ENCODE results near the gene CAST. TPM values are rescaled to one million over a fixed set of nuclear protein-coding genes. Genes with fewer than 3 reads are reported as not detected.
"Not testable (repeated sequence)": the region's sequence is repeated elsewhere in the genome, so short reads cannot be mapped to it uniquely, and the experiment has no call there.

CAST gene
- total and polyA plus RNA-seq, 8 donors: 128 to 264 (median 156) TPM

- intact Hi-C loops (cut with DNase I): loop anchor here in 1 of 2 donors (10.0 kb wide), 1 partner anchor 68 kb away; no protein-coding TSS in a partner anchor
- no peak for ATAC-seq
Measured at GRCh38 chr5:96616801-96617200, 45.4 kb upstream of the CAST start.

DNA sequence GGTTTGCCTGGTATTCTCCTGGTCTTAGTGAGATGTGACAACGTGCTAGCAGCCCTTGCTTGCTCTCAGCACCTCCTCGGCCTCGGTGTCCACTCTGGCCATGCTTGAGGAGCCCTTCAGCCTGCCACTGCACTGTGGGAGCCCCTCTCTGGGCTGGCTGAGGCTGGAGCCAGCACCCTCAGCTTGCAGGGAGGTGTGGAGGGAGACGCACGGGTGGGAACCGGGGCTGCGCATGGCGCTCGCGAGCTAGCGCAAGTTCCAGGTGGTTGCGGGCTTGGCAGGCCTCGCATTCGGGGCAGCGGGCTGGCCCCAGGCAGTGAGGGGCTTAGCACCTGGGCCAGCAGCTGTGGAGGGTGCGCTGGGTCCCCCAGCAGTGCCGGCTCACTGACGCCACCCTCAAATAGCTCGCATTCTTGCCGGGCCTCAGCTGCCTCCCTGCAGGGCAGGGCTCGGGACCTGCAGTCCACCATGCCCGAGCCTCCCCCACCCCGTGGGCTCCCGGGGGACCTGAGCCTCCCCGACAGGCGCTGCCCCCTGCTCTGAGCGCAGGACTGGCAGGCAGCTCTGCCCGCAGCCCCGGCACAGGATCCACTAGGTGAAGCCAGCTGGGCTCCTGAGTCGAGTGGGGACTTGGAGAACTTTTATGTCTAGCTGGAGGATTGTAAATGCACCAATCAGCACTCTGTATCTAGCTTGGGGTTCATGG, 43.7 kb upstream of the CAST start:
- not testable (repeated sequence) for H3K27me3 ChIP-seq, H3K9me3 ChIP-seq, H3K4me3 ChIP-seq, ATAC-seq, H3K27ac ChIP-seq, H3K36me3 ChIP-seq
- peak in 1 of 4 donors; percentile 67 for DNase-seq
- intact Hi-C loops (cut with DNase I): loop anchor here in 1 of 2 donors (10.0 kb wide), 1 partner anchor 66 kb away; no protein-coding TSS in a partner anchor
- H3K4me1 ChIP-seq: peaks cover 2 to 17% of the 10 kb centered on the region in 2 donors

More at GRCh38 chr5:96616801-96617200, 45.4 kb upstream of the CAST start:
- Histone ChIP-seq H3K4me3 (no peak overlapping the region), H3K4me1 (peaks cover 2 to 17% of the 10 kb centered on the region in 2 donors), H3K27ac (no peak overlapping the region), H3K36me3 (no peaks in the 10 kb centered on the region), H3K9me3 (peaks cover 0 to 4% of the 10 kb centered on the region in 2 donors), H3K27me3 (no peaks in the 10 kb centered on the region)
- no peak for TF ChIP-seq CTCF (IDR thresholded peaks at IDR 0.05)
- no peak for DNase-seq

- intact Hi-C loops (cut with DNase I): loop anchor here in 1 of 2 donors (10.0 kb wide), 1 partner anchor 65 kb away; no protein-coding TSS in a partner anchor
- ATAC-seq: no peak
- TF ChIP-seq CTCF (IDR thresholded peaks at IDR 0.05): no peak
Measured at GRCh38 chr5:96619946-96620345, 42.2 kb upstream of the CAST start.

DNA sequence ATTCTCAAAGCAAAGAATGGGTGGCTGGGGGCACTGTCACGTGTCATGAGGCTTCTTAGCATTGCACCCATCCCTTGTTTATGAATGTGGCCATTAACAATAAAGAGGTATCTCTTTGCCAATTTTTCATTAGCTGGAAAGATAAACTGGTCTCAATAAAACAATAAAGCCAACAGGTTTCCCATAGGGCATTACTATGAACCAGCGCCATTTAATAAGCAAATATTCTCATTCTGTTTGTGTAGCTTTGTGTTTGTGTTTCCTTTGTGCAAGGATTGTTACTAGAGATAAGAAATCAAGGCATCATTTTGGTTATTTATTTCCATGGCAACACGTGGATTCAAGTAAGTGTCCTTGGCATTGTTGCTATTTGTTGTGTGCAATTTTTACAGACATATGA, 37.6 kb upstream of the CAST start:
- Histone ChIP-seq H3K36me3 (no peaks in the 10 kb centered on the region), H3K27me3 (no peaks in the 10 kb centered on the region), H3K4me3 (no peak overlapping the region), H3K4me1 (no peaks in the 10 kb centered on the region), H3K9me3 (no peaks in the 10 kb centered on the region), H3K27ac (no peak overlapping the region)
- DNase-seq: no peak
- intact Hi-C loops (cut with DNase I): no loop called here
- ATAC-seq: no peak
- no peak for TF ChIP-seq CTCF (IDR thresholded peaks at IDR 0.05)

More at GRCh38 chr5:96619946-96620345, 42.2 kb upstream of the CAST start:
- H3K4me3 ChIP-seq: no peak overlapping the region
- peaks cover 0 to 2% of the 10 kb centered on the region in 2 donors for H3K4me1 ChIP-seq
- H3K36me3 ChIP-seq: no peaks in the 10 kb centered on the region
- H3K27me3 ChIP-seq: no peaks in the 10 kb centered on the region
- no peak overlapping the region for H3K27ac ChIP-seq
- peaks cover 0 to 4% of the 10 kb centered on the region in 2 donors for H3K9me3 ChIP-seq
- no peak for DNase-seq

DNA sequence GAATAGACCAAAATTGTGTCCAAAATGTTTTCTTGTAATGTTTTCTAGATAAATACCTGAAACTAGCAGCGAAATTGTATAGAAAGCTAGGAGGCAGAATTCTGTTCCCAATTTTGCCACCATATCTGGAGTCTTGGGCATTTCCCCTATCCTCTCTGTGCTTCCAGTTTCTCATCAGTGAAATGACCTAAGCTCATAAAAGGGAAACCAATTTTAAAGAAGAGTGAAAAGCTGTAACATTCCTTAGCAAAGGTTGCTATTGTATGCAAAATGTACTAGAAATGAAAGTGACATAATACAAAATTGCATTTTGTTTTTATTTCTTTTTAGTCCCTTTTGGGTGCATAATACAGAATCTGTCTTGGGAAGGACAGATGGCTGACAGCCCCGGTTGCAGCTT, 36.8 kb upstream of the CAST start:
- Histone ChIP-seq H3K27me3 (no peaks in the 10 kb centered on the region), H3K4me1 (no peaks in the 10 kb centered on the region), H3K9me3 (no peaks in the 10 kb centered on the region), H3K36me3 (no peaks in the 10 kb centered on the region), H3K27ac (no peak overlapping the region), H3K4me3 (no peak overlapping the region)
- DNase-seq (no peak), ATAC-seq (no peak)
- no peak for TF ChIP-seq CTCF (IDR thresholded peaks at IDR 0.05)
- intact Hi-C loops (cut with DNase I): no loop called here
